T-helper 1 cell treated with Interleukin-12 subunit alpha and Interleukin-12 subunit beta and Interleukin-4 antibody, amounts not matched to agents 30 μg/mL and 1 μg/mL, for 36 hours (primary cell): Measurements from ENCODE around the gene SNX20.

Experiments
- H3K27ac Mint-ChIP-seq: one replicate; pipeline ENCODE4 v1.8.0; 2021; ENCODE audit warnings: mild to moderate bottlenecking, mixed read lengths
- H3K27me3 Mint-ChIP-seq: one replicate; pipeline ENCODE4 v1.8.0; 2021; ENCODE audit warnings: low read depth, mixed read lengths
- H3K36me3 Mint-ChIP-seq: one replicate; pipeline ENCODE4 v1.8.0; 2021; ENCODE audit warnings: low read depth, mixed read lengths
- H3K4me1 Mint-ChIP-seq: one replicate; pipeline ENCODE4 v1.8.0; 2021; ENCODE audit warnings: low read depth, mixed read lengths
- H3K4me3 Mint-ChIP-seq: one replicate; pipeline ENCODE4 v1.8.0; 2021; ENCODE audit warnings: mild to moderate bottlenecking, moderate library complexity, mixed read lengths
- H3K9me3 Mint-ChIP-seq: one replicate; pipeline ENCODE4 v1.8.0; 2021; ENCODE audit warnings: mixed read lengths

Gene SNX20

DNA sequence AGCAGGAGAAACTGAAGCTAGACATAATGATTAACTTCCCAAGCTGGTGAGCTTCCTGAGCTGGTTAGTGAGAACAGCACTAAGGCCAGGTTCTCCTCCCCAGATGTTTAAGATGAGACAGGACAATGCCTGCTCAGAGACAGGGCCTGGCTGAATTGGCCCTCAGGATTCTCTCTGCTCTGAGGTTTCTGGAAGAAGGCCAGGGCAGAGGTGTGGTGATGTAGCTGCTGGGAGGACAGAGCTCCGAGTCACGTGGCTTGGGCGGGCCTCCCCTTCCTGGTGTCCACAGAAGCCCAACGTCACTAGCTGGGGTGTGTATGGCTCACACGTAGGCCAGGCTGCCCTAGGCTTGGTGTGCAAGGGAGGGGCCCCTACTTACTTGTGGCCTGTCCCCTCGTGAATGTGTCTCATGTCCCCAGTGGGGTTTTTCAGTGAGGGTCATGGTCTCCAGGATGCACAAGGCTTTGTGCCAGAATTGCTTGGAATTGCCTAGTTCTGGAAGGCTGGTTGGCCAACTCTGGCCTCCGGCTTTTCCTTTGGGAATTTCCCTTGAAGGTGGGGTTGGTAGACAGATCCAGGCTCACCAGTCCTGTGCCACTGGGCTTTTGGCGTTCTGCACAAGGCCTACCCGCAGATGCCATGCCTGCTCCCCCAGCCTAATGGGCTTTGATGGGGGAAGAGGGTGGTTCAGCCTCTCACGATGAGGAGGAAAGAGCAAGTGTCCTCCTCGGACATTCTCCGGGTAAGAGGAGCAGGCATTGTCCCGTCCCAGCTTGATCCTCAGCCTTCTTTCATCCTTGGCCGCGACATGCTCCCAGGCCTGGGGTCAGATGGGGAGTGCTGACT is 15.7 kb upstream of the SNX20 start:
- H3K9me3 Mint-ChIP-seq, result peaks cover 7% of the 10 kb centered on the region
- H3K27me3 Mint-ChIP-seq, result peaks cover 12% of the 10 kb centered on the region
- peaks cover 23% of the 10 kb centered on the region for H3K36me3 Mint-ChIP-seq
- H3K4me1 Mint-ChIP-seq, result peaks cover 56% of the 10 kb centered on the region
- peak overlapping the region; percentile 66 for H3K27ac Mint-ChIP-seq
- H3K4me3 Mint-ChIP-seq, result peak overlapping the region; percentile 22

DNA sequence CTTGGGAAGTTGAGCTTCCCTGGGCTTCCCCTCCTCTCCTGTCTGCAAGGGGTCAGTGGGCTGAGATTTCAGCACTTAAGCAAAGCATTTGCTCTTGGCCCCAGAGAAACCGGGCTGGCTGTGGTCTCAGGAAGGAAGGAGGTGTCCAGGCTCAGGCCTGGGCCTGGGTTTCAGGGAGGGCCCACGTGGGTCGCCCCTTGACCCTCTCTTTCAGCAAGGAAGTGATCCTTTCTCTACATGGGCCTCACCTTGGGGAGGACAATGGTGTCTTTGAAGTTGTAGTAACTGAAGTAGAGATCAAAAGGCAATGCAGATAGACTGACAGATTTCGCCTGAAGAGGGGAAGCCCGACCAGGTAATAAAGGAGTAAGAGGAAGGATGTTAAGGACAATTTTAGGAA is 15.0 kb upstream of the SNX20 start:
- Mint-ChIP-seq H3K36me3 (peaks cover 18% of the 10 kb centered on the region), H3K27ac (peak overlapping the region; percentile 66), H3K9me3 (peaks cover under 1% of the 10 kb centered on the region), H3K27me3 (peaks cover 14% of the 10 kb centered on the region), H3K4me3 (peak overlapping the region; percentile 22), H3K4me1 (peaks cover 55% of the 10 kb centered on the region)

DNA sequence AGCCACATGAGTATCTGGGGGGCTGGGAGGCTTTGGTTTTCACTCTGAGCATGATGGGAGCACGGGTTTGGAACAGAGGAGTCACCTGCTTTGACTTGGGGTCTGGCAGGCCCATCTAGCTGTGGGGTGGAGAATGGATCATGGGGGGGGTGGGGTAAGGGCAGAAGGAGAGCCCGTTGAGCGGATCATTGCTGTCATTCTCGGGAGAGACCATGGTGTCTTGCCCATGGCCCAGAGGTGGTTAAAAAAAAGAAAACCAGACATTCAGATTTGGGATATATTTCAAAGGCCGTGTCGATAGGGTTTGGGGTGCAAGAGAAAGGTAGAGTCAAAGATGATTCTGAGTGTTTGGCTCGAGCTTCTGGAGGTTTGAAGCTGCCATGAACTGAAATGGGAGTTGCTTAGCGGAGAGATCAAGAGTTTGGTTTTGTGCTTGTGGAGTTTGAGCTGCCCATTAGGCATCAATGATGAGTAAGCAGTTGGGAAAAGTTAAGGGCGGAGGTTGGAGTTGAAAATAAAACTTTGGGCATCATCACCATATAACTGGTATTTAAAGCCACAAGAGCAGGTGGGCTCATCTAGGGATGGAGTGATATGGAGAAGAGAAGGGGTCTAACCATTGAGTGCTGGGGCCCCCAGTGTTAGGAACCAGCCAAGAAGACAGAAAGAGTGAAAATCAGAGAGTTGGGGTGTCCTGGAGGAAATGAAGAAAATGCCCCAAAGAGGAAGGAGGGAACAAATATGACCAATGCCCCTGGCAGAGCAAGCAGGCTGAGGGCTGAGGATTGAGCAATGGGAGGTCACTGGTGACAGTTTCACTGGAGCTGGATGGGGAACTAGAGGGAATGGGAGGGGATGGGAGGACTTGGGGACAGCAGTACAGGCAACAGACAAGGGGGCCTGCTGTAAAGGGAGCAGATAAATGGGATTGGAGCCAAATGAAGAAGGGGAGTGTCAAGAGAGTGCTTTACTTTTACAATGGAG is 14.2 kb upstream of the SNX20 start:
- Mint-ChIP-seq H3K36me3 (peaks cover 15% of the 10 kb centered on the region), H3K4me1 (peaks cover 55% of the 10 kb centered on the region), H3K4me3 (peak overlapping the region; percentile 14), H3K9me3 (no peaks in the 10 kb centered on the region), H3K27me3 (peaks cover 17% of the 10 kb centered on the region), H3K27ac (peak overlapping the region; percentile 54)

DNA sequence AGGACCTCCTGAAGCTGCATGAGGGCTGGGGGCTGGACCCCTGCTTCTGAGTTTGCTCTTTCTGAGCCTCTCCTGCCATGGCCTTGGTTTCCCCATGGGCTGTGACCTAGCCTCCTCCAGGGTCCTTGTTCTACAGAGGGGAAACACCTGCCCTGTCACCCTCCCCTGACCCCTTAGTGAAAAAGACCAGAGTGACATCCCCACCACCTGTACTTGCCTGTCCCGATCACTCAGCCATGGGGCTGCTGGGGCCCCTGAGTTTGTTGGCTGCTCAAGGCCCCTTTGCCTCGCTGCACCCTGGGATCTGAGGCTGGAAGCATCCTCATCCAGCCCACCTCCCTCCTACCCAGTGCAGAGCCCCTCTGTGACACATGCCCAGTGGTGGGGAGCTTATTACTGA is 13.1 kb upstream of the SNX20 start:
- Mint-ChIP-seq H3K36me3 (peaks cover 10% of the 10 kb centered on the region), H3K4me3 (peak overlapping the region; percentile 81), H3K9me3 (no peaks in the 10 kb centered on the region), H3K27me3 (peaks cover 17% of the 10 kb centered on the region), H3K27ac (peak overlapping the region; percentile 42), H3K4me1 (peaks cover 51% of the 10 kb centered on the region)

DNA sequence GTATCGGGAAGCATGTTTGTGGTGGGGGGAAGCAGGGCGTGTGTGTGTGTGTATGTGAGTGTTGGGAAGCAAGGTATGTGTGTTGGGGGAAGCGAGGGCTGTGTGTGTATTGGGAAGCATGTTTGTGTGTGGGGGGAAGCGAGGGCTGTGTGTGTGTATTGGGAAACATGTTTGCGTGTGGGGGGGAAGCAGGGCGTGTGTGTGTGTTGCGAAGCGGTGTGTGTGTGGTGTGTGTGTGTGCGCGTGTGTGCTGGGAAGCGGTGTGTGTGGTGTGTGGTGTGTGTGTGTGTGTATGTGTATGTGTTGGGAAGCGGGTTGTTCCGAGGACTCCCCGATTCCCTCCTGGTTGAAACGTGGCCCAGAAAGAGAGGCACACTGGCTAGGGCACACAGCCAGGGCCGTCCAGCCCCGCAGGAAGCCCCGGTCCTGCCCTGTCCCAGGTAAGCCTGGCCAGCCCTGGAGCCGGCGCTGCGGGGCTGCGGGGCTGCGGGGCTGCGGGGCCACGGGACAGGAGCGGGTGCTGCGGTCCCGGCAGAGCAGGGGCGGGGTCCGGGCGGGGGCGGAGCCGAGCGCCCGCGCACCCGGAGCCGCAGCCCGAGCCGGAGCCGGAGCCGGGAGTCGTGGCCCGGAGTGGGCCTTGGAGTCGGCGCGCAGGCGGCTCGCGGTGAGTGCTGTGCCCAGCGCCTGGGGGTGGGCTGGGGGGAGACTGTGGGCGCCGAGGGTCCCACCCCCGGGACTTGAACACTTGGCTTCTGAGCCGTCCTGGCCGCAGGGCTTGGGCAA is 12.1 kb upstream of the SNX20 start, which contains the start of gene NOD2:
Gene NOD2, plus strand, starts transcription at position 608 of the 783 bp plus-strand sequence. CDS start 5,890 bp downstream, outside the sequence.
- H3K4me1 Mint-ChIP-seq, result peaks cover 53% of the 10 kb centered on the region
- peak within 1 kb of the TSS; percentile 81 for H3K4me3 Mint-ChIP-seq
- peaks cover 10% of the 10 kb centered on the region for H3K36me3 Mint-ChIP-seq
- H3K27me3 Mint-ChIP-seq, result peaks cover 17% of the 10 kb centered on the region
- H3K27ac Mint-ChIP-seq, result peak within 1 kb of the TSS; percentile 42
- H3K9me3 Mint-ChIP-seq, result no peaks in the 10 kb centered on the region

DNA sequence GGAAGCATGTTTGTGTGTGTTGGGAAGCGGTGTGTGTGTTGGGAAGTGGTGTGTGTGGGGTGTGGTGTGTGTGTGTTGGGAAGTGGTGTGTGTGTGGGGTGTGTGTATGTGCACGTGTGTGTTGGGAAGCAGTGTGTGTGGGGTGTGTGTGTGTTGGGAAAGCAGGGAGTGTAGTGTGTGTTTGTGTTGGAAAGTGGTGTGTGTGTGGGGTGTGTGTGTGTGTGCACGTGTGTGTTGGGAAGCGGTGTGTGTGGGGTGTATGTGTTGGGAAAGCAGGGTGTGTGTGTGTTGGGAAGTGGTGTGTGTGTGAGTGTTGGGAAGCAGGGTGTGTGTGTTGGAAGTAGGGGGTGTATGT is 11.5 kb upstream of the SNX20 start:
- Mint-ChIP-seq H3K4me3 (peak overlapping the region; percentile 73), H3K9me3 (no peaks in the 10 kb centered on the region), H3K27ac (peak overlapping the region; percentile 33), H3K4me1 (peaks cover 47% of the 10 kb centered on the region), H3K36me3 (peaks cover 8% of the 10 kb centered on the region), H3K27me3 (peaks cover 17% of the 10 kb centered on the region)

DNA sequence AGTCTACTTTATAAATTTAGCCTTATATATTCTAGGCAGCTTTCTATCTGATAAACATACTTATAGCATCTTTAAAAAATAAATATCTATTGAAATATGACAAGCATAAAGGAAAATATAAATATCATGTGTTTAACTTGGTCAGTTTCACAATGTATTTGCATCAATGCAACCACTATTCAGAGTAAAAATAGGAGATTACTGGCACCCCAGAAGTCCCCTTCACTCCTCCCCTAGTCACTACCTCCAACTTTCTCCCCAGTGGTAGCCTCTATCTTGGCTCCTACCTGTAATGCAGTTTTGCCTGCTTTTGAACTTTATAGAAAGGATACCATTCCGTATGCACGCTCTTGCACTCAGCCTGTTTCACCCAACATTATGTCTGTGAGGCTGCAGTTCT is 9.1 kb upstream of the SNX20 start:
- Mint-ChIP-seq H3K27ac (no peak overlapping the region), H3K9me3 (no peaks in the 10 kb centered on the region), H3K4me1 (peaks cover 40% of the 10 kb centered on the region), H3K27me3 (peaks cover 17% of the 10 kb centered on the region), H3K4me3 (no peak overlapping the region), H3K36me3 (peaks cover 6% of the 10 kb centered on the region)

DNA sequence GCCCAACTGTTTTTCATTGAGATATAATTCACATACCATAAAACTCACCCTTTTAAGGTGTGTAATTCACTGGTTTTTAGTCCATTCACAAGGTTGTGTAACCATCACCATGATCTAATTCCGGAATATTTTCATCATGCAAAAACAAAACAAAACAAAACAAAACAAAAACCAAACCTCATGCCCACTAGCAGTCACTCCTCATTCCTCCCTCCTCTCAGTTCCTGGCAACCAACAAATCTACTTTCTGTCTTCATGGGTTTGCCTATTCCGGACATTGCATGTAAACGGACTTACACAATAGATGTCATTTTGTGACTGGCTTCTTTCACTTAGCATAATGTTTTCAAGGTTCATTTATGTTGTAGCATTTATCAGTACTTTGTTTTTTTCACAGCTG is 7.8 kb upstream of the SNX20 start:
- Mint-ChIP-seq H3K27ac (no peak overlapping the region), H3K27me3 (peaks cover 13% of the 10 kb centered on the region), H3K4me1 (peaks cover 42% of the 10 kb centered on the region), H3K36me3 (peaks cover 3% of the 10 kb centered on the region), H3K9me3 (no peaks in the 10 kb centered on the region), H3K4me3 (no peak overlapping the region)

DNA sequence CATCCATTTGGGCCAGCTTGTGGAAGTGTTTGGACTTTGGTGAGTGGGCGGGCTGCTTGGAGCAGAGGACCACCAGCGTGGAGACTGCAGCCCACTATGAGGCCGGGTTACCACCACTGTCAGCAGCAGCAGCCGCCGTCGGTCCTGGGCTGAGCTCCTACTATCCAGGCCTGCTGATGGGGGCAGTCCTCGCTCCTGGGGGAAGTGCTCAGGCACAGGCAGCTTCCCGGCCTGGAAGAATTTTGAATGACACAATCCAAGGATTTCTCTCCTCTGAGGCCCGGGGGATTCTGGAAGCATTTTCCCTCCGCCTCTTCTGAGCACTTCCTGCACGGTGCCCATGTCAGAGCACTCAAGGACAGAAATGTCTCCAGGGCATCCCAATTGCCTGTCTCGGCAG is 7.0 kb upstream of the SNX20 start:
- Mint-ChIP-seq H3K36me3 (peaks cover 3% of the 10 kb centered on the region), H3K9me3 (no peaks in the 10 kb centered on the region), H3K4me1 (peaks cover 49% of the 10 kb centered on the region), H3K27me3 (peaks cover 13% of the 10 kb centered on the region), H3K27ac (no peak overlapping the region), H3K4me3 (no peak overlapping the region)

DNA sequence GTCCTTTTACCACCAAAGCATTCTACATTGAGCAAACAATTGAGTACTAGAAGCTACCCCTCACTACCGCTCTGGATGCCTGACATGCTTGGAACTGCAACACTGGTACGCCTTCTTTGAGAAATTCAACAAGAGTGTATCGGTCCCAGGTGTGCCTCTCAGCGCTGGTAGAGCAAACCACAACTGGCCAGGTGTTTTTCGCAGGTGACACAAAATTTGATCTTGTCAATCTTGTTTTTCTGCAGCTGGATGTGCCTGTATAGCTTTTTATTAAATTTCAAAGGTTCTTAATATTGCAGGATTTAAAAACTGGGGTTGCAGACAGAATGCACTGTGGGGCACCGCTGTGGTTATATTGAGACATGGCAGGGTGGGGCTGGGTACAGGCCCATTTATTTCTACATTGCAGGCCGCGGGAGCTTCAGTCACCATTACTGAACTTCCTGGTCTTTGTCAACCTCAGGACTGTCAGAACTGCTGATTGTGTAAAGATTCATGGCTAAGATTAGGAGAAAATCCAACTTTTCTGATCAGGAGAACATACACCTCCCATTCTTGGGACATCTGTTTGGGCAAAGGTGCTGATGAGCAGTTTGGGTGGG is 4.5 kb upstream of the SNX20 start:
- no peaks in the 10 kb centered on the region for H3K9me3 Mint-ChIP-seq
- peaks cover 57% of the 10 kb centered on the region for H3K4me1 Mint-ChIP-seq
- H3K4me3 Mint-ChIP-seq, result peak overlapping the region; percentile 77

DNA sequence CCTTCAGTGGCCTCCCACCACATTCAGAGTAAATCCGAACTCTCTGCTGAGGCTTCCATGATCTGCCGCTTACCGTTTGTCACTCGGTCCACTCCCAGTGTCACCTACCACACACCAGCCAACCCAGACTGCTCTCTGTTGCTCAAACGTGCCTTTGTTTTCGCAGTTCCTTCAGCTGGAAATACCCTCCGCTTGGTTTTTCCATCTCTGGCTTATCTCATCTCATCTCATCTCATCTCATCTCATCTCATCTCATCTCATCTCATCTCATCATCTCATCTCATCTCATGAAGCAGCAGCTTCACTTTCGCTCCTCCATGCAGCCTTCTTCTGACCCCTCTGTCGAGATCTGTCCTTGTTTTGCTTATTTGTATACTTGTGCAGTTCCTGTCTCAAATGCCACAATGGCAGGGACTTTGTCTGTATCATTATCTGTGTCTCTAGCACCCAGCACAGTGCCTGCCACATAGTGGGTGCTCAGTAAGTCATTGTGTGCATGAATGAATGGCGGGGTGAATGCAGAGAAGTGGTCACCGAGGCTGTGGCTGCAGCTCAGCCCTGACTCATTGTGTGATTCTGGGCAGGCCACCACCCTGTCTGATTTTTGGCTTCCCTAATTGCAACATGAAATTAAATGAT is 3.8 kb upstream of the SNX20 start:
- peak overlapping the region; percentile 95 for H3K27ac Mint-ChIP-seq
- H3K36me3 Mint-ChIP-seq, result peaks cover 6% of the 10 kb centered on the region
- H3K9me3 Mint-ChIP-seq, result no peaks in the 10 kb centered on the region
- peak overlapping the region; percentile 77 for H3K4me3 Mint-ChIP-seq
- H3K4me1 Mint-ChIP-seq, result peaks cover 61% of the 10 kb centered on the region
- H3K27me3 Mint-ChIP-seq, result no peaks in the 10 kb centered on the region

More for the DNA sequence above, 4.5 kb upstream of the SNX20 start:
- H3K27me3 Mint-ChIP-seq, result no peaks in the 10 kb centered on the region
- H3K36me3 Mint-ChIP-seq, result peaks cover 3% of the 10 kb centered on the region
- peak overlapping the region; percentile 95 for H3K27ac Mint-ChIP-seq

DNA sequence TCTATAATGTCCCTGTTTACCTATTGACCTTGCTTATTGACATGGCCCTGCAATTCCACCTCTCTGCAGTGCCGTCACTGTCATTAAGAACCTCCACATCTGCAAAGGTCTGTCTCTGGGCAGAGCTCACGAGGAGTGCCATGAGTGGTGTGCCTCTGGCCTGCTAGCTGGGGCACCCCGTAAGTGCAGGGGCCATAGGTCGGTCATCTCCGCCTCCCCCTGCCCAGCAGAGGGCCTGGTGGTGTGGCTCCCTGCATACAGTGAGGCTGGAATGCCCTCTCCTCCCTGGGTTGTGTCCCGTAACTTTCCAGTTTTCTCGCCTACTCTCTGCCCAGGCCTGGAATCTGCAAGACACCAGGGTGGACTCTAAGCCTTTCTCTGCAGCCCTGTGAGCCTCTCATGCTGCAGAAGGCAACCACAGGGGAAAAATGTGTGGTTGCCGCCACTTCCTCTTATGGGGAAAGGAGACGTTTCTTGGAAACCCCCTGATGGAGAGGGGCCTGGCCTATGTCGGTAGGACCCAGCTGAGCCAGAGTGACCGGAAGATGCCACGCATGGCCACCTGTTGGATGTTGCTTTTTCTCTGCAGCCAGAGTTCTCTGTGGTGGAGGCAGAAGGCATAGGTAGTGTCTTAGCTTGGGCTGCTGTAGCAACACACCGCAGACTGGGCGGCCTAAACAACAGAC is 2.7 kb upstream of the SNX20 start:
- Mint-ChIP-seq H3K36me3 (peaks cover 13% of the 10 kb centered on the region), H3K9me3 (no peaks in the 10 kb centered on the region), H3K27ac (peak overlapping the region; percentile 95), H3K27me3 (no peaks in the 10 kb centered on the region), H3K4me3 (peak overlapping the region; percentile 77), H3K4me1 (peaks cover 64% of the 10 kb centered on the region)

DNA sequence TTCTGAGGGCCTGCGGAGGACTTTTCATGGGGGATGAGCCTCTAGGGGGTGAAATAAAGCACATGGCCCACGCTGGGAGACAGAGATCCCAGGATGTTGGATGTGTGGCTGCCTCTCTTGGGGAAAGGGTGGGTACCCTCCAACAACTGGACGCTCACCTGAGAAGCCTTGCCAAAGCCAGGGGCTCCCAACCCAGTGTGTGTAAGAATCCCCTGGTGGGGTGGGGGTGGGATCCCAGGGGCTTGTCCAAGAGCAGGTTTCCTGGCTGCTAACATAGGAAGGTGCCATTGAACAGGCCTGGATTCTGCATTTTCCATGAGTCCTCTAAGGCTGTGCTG is 587 bp downstream of the SNX20 start:
- Mint-ChIP-seq H3K4me3 (peak overlapping the region; percentile 94), H3K36me3 (peaks cover 44% of the 10 kb centered on the region), H3K9me3 (no peaks in the 10 kb centered on the region), H3K27ac (peak overlapping the region; percentile 87), H3K4me1 (peaks cover 81% of the 10 kb centered on the region), H3K27me3 (no peaks in the 10 kb centered on the region)
